NCI-H2171 (cell line): ENCODE results near the gene SESN1.
"Not testable (repeated sequence)": the region's sequence is repeated elsewhere in the genome, so short reads cannot be mapped to it uniquely, and the experiment has no call there.

ENCODE experiments used
- DNase-seq: peaks from one replicate; lab custom pipeline; 2025; lab: John Stamatoyannopoulos, UW

Gene SESN1

GRCh38 chr6:109094416-109095035 lies at the start of gene SESN1:
Gene SESN1 (minus strand): TSS chr6:109094846. CDS start chr6:109094073, 773 bp downstream.
- DNase-seq = peak; percentile 98

GRCh38 chr6:109143191-109143590 lies 48.5 kb upstream of the SESN1 start:
- no peak for DNase-seq

DNA sequence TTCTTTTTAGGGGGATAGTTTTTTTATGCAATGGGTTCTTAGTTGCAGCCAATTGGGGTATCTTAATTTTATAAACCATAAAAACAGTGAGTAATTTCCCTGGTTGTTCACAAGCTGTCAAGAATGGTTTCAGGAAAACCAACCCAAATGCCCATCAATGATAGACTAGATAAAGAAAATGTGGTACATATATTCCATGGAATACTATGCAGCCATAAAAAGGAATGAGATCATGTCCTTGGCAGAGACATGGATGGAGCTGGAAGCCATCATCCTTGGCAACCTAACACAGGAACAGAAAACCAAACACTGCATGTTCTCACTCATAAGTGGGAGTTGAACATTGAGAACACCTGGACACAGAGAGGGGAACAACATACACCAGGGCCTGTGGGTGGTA lies 47.4 kb upstream of the SESN1 start:
- not testable (repeated sequence) for DNase-seq

GRCh38 chr6:109139109-109139508 lies 44.5 kb upstream of the SESN1 start:
- no peak for DNase-seq

GRCh38 chr6:109136530-109136929 lies 41.9 kb upstream of the SESN1 start:
- not testable (repeated sequence) for DNase-seq

DNA sequence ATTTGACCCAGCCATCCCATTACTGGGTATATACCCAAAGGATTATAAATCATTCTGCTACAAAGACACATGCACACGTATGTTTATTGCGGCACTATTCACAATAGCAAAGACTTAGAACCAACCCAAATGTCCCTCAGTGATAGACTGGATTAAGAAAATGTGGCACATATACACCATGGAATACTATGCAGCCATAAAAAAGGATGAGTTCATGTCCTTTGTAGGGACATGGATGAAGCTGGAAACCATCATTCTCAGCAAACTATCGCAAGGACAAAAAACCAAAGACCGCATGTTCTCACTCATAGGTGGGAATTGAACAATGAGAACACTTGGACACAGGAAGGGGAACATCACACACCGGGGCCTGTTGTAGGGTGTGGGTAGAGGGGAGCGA lies 41.4 kb upstream of the SESN1 start:
- not testable (repeated sequence) for DNase-seq

DNA sequence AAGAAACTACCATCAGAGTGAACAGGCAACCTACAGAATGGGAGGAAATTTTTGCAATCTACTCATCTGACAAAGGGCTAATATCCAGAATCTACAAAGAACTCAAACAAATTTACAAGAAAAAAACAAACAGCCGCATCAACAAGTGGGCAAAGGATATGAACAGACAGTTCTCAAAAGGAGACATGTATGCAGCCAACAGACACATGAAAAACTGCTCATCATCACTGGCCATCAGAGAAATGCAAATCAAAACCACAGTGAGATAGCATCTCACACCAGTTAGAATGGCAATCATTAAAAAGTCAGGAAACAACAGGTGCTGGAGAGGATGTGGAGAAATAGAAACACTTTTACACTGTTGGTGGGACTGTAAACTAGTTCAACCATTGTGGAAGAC lies 41.0 kb upstream of the SESN1 start:
- DNase-seq = not testable (repeated sequence)

GRCh38 chr6:109130065-109130464 lies 35.4 kb upstream of the SESN1 start:
- DNase-seq = no peak

GRCh38 chr6:109125504-109125903 lies 30.9 kb upstream of the SESN1 start:
- no peak for DNase-seq

GRCh38 chr6:109124219-109124618 lies 29.6 kb upstream of the SESN1 start:
- no peak for DNase-seq

- DNase-seq = no peak
These were observed 26.8 kb upstream of the SESN1 start for GRCh38 chr6:109121411-109121810.

DNA sequence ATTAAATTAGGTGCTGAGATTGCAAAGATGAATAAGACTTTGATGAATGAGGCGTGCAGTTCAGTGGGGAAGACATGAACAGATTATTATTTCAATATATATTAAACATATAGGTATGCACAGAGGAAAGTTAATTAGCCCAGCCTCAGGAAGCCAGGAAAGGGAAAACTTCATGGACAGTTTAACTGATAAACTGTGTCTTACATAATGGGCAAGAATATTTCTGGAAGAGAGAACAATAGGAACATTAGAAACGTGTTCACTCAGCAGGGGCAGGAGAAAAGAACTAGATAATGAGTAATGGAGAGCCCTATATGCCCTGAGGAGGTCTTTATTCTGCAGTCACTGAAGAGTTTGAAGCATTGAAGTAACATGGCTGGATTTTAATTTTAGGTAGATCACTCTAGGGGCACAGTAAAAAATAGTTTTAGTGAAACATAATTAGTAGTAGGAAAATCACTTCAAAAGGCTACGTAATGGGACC lies 24.3 kb upstream of the SESN1 start:
- DNase-seq = no peak

- DNase-seq = peak; percentile 36
These were observed 23.7 kb upstream of the SESN1 start for GRCh38 chr6:109118337-109118736.

GRCh38 chr6:109117346-109118035 lies 22.8 kb upstream of the SESN1 start:
- no peak for DNase-seq

DNA sequence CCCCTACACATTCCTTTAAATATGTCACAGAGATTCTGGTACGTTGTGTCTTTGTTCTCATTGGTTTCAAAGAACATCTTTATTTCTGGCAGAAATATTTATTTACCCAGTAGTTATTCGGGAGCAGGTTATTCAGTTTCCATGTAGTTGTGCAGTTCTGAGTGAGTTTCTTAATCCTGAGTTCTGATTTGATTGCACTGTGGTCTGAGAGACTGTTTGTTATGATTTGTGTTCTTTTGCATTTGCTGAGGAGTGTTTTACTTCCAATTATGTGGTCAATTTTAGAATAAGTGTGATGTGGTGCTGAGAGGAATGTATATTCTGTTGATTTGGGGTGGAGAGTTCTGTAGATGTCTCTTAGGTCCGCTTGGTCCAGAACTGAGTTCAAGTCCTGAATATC lies 18.0 kb upstream of the SESN1 start:
- DNase-seq = not testable (repeated sequence)

- not testable (repeated sequence) for DNase-seq
These were observed 15.0 kb upstream of the SESN1 start for GRCh38 chr6:109109663-109110062.

DNA sequence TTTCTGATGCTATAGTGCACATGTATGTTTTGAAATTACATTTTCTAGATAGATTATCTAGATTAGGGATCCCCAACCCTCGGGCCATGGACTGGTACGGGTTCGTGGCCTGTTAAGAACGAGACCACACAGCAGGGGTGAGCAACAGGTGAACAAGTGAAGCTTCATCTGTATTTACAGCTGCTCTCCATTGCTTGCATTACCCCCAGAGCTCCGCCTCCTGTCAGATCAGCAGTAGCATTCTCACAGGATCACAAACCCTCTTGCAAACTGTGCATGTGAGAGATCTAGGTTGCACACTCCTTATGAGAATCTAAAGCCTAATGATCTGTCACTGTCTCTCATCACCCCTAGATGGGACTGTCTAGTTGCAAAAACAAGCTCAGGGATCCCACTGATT lies 11.0 kb upstream of the SESN1 start:
- DNase-seq = no peak

DNA sequence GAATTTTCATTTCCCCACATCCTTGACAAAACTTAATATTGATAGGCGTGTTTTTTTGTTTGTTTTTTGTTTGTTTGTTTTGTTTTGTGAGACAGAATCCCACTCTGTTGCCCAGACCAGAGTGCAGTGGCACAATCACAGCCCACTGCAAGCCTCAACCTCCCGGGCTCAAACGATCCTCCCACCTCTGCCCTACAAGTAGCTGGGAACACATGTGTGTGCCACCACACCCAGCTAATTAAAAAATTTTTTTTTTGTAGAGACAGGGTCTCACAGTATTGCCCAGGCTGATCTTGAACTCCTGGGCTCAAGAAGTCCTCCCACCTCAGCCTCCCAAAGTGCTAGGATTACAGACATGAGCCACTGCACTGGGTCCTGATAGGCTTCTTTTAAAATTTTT lies 9.9 kb upstream of the SESN1 start:
- no peak for DNase-seq

DNA sequence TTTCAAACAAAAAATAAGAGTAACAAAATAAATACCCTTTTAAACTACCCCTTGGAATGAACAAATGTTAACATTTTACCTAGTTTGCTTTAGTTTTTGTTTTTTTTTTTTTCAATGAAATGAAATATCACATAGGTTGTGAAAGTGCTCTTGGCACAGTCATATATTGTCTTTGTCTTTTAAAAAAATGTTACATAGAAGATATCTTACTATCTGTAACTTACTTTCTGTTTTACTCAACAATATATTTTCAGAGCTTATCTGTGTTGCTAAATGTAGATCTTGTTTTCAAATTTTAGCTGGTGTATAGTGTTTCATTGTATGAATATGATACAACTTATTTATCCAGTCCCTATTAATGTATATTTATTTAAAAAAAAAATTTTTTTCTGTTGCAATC lies 9.3 kb upstream of the SESN1 start:
- DNase-seq = no peak

GRCh38 chr6:109102762-109103161 lies 8.1 kb upstream of the SESN1 start:
- no peak for DNase-seq

DNA sequence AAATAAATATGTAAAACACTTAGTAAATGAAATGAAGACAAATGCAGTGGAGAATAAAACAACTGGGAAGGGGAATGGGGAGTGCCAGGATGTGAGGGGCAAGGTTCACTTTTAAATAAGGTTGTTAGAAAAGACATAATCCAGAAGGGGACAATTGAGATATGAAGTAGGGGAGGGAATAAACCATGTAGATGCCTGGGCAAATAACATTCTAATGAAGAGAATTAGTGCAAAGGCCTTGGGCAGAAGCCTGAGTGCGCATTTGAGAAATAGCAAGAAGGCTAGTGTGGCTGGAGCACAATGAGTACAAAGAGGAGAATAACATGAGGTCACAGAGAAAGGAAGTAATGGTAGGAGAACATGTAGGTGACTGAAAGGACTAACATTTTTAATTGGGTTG lies 3.0 kb upstream of the SESN1 start:
- DNase-seq = no peak

DNA sequence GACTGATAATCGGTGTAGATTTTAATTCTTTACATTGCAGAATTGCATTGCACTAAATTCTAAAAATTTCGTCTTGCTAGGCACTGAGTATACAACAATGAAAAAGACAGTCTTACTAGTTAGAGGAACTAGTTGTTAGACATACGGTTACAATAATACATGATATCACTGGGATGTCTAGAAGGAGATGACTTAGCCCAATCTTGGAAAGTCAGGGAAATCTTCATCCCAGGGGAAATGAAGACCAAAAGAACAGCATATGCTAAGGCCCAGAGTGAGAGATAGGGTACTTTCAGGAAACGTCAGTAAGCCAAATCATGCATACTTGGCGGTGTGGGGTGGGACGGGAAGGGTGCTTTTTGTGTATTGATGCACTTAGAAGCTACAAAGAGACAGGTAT lies 1.6 kb upstream of the SESN1 start:
- no peak for DNase-seq

GRCh38 chr6:109095835-109096084 lies 1.1 kb upstream of the SESN1 start:
- DNase-seq = no peak
